Measurements from ENCODE around the gene PRTN3.

The PRTN3 gene

DNA sequence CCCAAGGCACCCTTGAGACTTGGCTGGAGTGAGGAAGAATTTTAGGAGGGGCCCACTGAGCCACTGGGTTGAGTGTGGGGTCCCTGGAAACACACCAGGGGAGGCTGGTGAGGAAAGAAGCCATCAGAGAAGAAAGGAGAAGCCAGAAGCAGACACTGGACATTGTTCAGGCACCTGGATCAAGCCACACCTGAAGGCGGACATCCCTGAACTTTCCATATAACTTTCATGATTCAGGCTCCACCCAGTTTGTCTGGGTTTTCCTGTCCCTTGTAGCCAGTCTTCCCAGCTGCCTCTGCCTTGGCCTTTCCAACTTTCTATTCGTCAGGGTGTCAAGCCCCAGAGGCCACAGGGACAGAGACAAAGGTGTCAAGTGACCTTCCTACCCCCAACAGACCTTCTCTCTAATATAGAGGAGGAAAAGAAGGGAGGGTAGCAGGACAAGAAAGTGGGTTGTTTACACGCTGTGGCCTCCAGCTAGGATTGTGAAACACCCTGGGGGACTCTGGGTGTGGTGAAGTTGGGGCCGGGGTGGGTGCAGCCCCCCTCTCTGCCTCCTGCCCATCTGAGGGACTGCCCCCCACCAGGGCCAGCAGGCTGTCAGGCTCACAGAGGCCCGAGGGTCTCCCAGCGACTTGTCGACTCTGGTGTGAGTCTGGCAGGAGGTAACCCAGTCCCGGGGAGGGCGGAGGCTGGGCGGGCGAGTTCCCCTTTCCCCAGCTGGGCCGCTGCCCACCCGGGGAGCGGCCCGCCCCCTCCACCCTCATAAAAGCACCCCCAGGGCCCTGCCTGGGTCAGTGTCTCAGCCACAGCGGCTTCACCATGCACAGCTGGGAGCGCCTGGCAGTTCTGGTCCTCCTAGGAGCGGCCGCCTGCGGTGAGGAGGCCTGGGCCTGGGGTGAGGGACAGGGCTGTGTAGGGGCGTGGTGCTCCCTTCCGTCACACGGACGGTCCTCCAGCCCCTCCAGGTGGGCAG, 18.4 kb downstream of the PRTN3 start, which contains the start of gene CFD:
CFD (plus strand) TSS at position 797 of the 976 bp plus-strand sequence; CDS start at position 823, 26 bp downstream.
- no peaks in the 10 kb centered on the region for H3K27me3 ChIP-seq (ENCODE audit: insufficient read depth, insufficient read length)
- no peak for DNase-seq (ENCODE audit: low read depth, low spot score)
- H3K9ac ChIP-seq (ENCODE audit: insufficient read length, low read depth): peak within 1 kb of the TSS; percentile 82
- H3K9me3 ChIP-seq (ENCODE audit: insufficient read depth, low read length): no peaks in the 10 kb centered on the region
- no peaks in the 10 kb centered on the region for H3K36me3 ChIP-seq (ENCODE audit: insufficient read depth, insufficient read length, low read length)
- peaks cover 16% of the 10 kb centered on the region for H3K4me1 ChIP-seq (ENCODE audit: insufficient read depth, insufficient read length)
- H3K4me3 ChIP-seq (ENCODE audit: insufficient read length, low read depth): peak within 1 kb of the TSS; percentile 73
- TF ChIP-seq SUZ12 (IDR thresholded peaks at IDR 0.05; ENCODE audit: extremely low read depth, insufficient read depth, insufficient read length): no peak
- TF ChIP-seq YY1 (IDR thresholded peaks at IDR 0.05; ENCODE audit: insufficient read depth, insufficient read length): no peak
- TF ChIP-seq ZNF274 (IDR thresholded peaks at IDR 0.05; ENCODE audit: low read depth, low read length): no peak

DNA sequence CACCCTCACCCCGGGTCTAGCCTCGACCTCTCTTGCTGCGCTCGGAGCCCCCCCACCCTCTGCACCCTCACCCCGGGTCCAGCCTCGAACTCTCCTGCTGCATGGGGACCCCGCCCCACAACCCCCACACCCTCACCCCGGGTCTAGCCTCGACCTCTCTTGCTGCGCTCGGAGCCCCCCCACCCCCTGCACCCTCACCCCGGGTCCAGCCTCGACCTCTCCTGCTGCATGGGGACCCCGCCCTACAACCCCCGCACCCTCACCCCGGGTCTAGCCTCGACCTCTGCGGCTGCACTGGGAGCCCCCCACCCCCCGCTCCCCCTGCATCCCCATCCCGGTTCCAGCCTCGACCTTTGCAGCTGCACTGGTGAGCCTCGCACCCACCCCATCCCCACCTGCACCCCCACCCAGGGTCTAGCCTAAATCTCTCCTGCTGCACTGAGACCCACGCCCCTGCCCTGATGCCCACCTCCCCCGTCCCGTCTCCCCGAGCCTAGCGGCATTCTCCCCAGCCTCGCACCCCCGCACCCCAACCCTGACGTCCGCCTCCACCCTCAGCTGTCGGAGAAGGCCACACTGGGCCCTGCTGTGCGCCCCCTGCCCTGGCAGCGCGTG, 20.4 kb downstream of the PRTN3 start:
- Histone ChIP-seq H3K36me3 (ENCODE audit: insufficient read depth, insufficient read length, low read length) (peaks cover 3% of the 10 kb centered on the region), H3K4me3 (ENCODE audit: insufficient read length, low read depth) (peak overlapping the region; percentile 28), H3K9ac (ENCODE audit: insufficient read length, low read depth) (peak overlapping the region; percentile 50), H3K27me3 (ENCODE audit: insufficient read depth, insufficient read length) (no peaks in the 10 kb centered on the region), H3K9me3 (ENCODE audit: insufficient read depth, low read length) (no peaks in the 10 kb centered on the region), H3K4me1 (ENCODE audit: insufficient read depth, insufficient read length) (peaks cover 17% of the 10 kb centered on the region)
- TF ChIP-seq ZNF274 (IDR thresholded peaks at IDR 0.05; ENCODE audit: low read depth, low read length) (no peak), SUZ12 (IDR thresholded peaks at IDR 0.05; ENCODE audit: extremely low read depth, insufficient read depth, insufficient read length) (no peak), YY1 (IDR thresholded peaks at IDR 0.05; ENCODE audit: insufficient read depth, insufficient read length) (no peak)
- no peak for DNase-seq (ENCODE audit: low read depth, low spot score)

DNA sequence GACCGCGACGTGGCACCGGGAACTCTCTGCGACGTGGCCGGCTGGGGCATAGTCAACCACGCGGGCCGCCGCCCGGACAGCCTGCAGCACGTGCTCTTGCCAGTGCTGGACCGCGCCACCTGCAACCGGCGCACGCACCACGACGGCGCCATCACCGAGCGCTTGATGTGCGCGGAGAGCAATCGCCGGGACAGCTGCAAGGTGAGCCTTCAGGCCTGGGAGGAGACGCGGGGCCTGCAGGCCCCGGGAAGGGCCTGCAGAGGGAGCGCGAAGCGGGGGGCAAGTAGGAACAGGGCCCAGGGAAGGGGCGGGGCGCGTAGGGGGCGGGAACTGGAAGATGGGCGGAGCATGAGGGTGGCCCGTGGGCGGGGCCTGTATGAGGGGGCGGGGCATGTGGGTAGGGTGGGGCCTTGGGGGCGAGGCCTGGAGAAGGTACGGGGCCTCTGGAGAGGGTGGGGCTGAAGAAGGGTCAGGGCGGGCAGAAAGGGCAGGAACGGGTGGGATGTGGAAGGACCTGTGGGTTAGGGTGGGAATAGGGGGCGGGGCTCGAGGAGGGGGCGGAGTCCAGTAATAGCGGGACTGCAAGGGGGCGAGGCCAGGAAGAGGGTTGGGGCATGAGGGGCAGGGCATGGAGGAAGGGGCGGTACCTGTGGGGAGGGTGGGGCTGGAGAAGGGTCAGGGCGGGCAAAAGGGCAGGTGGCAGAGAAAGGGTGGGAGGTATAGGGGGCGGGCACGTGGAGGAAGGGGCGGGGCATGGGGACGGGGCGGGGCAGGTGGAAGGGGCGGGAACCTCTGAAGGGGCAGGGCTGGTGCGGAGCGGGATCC, 21.2 kb downstream of the PRTN3 start:
- peak overlapping the region; percentile 50 for H3K9ac ChIP-seq (ENCODE audit: insufficient read length, low read depth)
- no peaks in the 10 kb centered on the region for H3K27me3 ChIP-seq (ENCODE audit: insufficient read depth, insufficient read length)
- peak; percentile 77 for DNase-seq (ENCODE audit: low read depth, low spot score)
- no peaks in the 10 kb centered on the region for H3K9me3 ChIP-seq (ENCODE audit: insufficient read depth, low read length)
- H3K4me3 ChIP-seq (ENCODE audit: insufficient read length, low read depth): peak overlapping the region; percentile 28
- peaks cover 18% of the 10 kb centered on the region for H3K4me1 ChIP-seq (ENCODE audit: insufficient read depth, insufficient read length)
- TF ChIP-seq ZNF274 (IDR thresholded peaks at IDR 0.05; ENCODE audit: low read depth, low read length) (no peak), SUZ12 (IDR thresholded peaks at IDR 0.05; ENCODE audit: extremely low read depth, insufficient read depth, insufficient read length) (no peak), YY1 (IDR thresholded peaks at IDR 0.05; ENCODE audit: insufficient read depth, insufficient read length) (no peak)
- peaks cover 3% of the 10 kb centered on the region for H3K36me3 ChIP-seq (ENCODE audit: insufficient read depth, insufficient read length, low read length)

DNA sequence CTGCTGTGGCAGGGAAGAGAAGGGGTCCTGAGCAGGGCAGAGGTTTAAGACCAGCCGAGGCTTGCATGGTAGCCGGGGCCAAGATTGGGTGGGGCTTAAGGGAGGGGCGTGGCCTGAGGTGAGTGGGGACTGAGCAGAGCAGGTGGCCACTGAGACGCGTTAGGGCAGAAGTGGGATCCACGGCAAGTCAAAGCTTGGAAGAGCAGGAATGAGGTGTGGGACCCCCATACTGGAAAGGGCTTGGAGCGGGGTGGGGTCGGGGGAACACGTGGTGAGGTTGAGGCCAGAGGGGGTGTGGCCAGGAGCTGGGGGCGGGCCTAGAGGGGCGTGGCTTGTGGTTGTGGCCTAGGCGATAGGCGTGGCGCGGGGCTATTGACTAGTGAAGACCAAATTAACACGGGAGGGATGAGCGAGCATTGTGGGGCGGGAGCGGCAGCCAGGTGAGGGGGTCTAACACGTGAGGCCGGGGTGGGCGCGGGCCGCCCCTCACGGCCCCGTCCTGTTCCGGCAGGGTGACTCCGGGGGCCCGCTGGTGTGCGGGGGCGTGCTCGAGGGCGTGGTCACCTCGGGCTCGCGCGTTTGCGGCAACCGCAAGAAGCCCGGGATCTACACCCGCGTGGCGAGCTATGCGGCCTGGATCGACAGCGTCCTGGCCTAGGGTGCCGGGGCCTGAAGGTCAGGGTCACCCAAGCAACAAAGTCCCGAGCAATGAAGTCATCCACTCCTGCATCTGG, 21.9 kb downstream of the PRTN3 start:
- no peak overlapping the region for H3K4me3 ChIP-seq (ENCODE audit: insufficient read length, low read depth)

DNA sequence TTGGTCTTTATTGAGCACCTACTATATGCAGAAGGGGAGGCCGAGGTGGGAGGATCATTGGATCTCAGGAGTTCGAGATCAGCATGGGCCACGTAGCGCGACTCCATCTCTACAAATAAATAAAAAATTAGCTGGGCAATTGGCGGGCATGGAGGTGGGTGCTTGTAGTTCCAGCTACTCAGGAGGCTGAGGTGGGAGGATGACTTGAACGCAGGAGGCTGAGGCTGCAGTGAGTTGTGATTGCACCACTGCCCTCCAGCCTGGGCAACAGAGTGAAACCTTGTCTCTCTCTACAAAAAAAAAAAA, 22.5 kb downstream of the PRTN3 start:
- Histone ChIP-seq H3K27me3 (ENCODE audit: insufficient read depth, insufficient read length) (no peaks in the 10 kb centered on the region), H3K9me3 (ENCODE audit: insufficient read depth, low read length) (no peaks in the 10 kb centered on the region), H3K4me1 (ENCODE audit: insufficient read depth, insufficient read length) (peaks cover 29% of the 10 kb centered on the region), H3K9ac (ENCODE audit: insufficient read length, low read depth) (no peak overlapping the region), H3K4me3 (ENCODE audit: insufficient read length, low read depth) (no peak overlapping the region), H3K36me3 (ENCODE audit: insufficient read depth, insufficient read length, low read length) (peaks cover 12% of the 10 kb centered on the region)
- DNase-seq (ENCODE audit: low read depth, low spot score): no peak
- TF ChIP-seq SUZ12 (IDR thresholded peaks at IDR 0.05; ENCODE audit: extremely low read depth, insufficient read depth, insufficient read length) (no peak), ZNF274 (IDR thresholded peaks at IDR 0.05; ENCODE audit: low read depth, low read length) (no peak), YY1 (IDR thresholded peaks at IDR 0.05; ENCODE audit: insufficient read depth, insufficient read length) (no peak)

More for the DNA sequence above, 21.9 kb downstream of the PRTN3 start:
- peak; percentile 39 for DNase-seq (ENCODE audit: low read depth, low spot score)
- no peak overlapping the region for H3K9ac ChIP-seq (ENCODE audit: insufficient read length, low read depth)
- no peak for TF ChIP-seq YY1 (IDR thresholded peaks at IDR 0.05; ENCODE audit: insufficient read depth, insufficient read length)
- no peak for TF ChIP-seq SUZ12 (IDR thresholded peaks at IDR 0.05; ENCODE audit: extremely low read depth, insufficient read depth, insufficient read length)
- TF ChIP-seq ZNF274 (IDR thresholded peaks at IDR 0.05; ENCODE audit: low read depth, low read length): no peak
- no peaks in the 10 kb centered on the region for H3K9me3 ChIP-seq (ENCODE audit: insufficient read depth, low read length)
- H3K27me3 ChIP-seq (ENCODE audit: insufficient read depth, insufficient read length): no peaks in the 10 kb centered on the region
- H3K4me1 ChIP-seq (ENCODE audit: insufficient read depth, insufficient read length): peaks cover 24% of the 10 kb centered on the region
- H3K36me3 ChIP-seq (ENCODE audit: insufficient read depth, insufficient read length, low read length): peaks cover 6% of the 10 kb centered on the region

DNA sequence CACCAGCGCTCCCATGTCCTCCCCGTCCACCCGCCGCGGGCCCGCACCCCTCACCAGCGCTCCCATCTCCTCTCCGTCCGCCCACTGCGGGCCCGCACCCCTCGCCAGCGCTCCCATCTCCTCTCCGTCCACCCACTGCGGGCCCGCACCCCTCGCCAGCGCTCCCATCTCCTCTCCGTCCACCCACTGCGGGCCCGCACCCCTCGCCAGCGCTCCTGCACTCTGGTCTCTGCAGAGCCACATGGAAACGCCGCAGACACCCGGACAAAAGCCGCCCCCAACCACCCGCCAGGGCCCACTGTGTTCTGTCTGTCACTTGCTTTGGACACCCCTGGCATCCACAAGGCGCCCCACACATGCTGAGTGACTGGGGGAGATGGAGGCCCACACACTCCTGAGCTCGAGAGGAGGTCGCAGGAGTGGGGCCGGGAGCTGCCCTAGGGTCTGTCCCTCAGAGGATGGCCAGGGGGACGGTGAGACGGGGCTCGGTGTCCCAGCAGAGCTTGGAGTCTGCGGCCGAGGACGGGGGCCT, 26.0 kb downstream of the PRTN3 start:
- no peak overlapping the region for H3K4me3 ChIP-seq (ENCODE audit: insufficient read length, low read depth)
- H3K36me3 ChIP-seq (ENCODE audit: insufficient read depth, insufficient read length, low read length): peaks cover 36% of the 10 kb centered on the region
- H3K9me3 ChIP-seq (ENCODE audit: insufficient read depth, low read length): no peaks in the 10 kb centered on the region
- H3K4me1 ChIP-seq (ENCODE audit: insufficient read depth, insufficient read length): peaks cover 34% of the 10 kb centered on the region
- no peak for DNase-seq (ENCODE audit: low read depth, low spot score)
- no peaks in the 10 kb centered on the region for H3K27me3 ChIP-seq (ENCODE audit: insufficient read depth, insufficient read length)
- no peak for TF ChIP-seq SUZ12 (IDR thresholded peaks at IDR 0.05; ENCODE audit: extremely low read depth, insufficient read depth, insufficient read length)
- TF ChIP-seq ZNF274 (IDR thresholded peaks at IDR 0.05; ENCODE audit: low read depth, low read length): no peak
- TF ChIP-seq YY1 (IDR thresholded peaks at IDR 0.05; ENCODE audit: insufficient read depth, insufficient read length): no peak
- no peak overlapping the region for H3K9ac ChIP-seq (ENCODE audit: insufficient read length, low read depth)
